ENCODE data around the gene ADAM30.

ADAM30 gene

GRCh38 chr1:119909890-119910596, 13.7 kb upstream of the ADAM30 start:
- no peak overlapping the region for H3K4me3 ChIP-seq (ENCODE audit: low read depth, low read length)
- DNase-seq (ENCODE audit: low read depth), result no peak
- TF ChIP-seq, protein P1, sequence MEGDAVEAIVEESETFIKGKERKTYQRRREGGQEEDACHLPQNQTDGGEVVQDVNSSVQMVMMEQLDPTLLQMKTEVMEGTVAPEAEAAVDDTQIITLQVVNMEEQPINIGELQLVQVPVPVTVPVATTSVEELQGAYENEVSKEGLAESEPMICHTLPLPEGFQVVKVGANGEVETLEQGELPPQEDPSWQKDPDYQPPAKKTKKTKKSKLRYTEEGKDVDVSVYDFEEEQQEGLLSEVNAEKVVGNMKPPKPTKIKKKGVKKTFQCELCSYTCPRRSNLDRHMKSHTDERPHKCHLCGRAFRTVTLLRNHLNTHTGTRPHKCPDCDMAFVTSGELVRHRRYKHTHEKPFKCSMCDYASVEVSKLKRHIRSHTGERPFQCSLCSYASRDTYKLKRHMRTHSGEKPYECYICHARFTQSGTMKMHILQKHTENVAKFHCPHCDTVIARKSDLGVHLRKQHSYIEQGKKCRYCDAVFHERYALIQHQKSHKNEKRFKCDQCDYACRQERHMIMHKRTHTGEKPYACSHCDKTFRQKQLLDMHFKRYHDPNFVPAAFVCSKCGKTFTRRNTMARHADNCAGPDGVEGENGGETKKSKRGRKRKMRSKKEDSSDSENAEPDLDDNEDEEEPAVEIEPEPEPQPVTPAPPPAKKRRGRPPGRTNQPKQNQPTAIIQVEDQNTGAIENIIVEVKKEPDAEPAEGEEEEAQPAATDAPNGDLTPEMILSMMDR (IDR thresholded peaks at IDR 0.05; ENCODE audit: control insufficient read depth, extremely low read depth, insufficient read depth), result no peak

GRCh38 chr1:119908661-119909060, 12.3 kb upstream of the ADAM30 start:
- TF ChIP-seq, protein P1 (IDR thresholded peaks at IDR 0.05; ENCODE audit: control insufficient read depth, extremely low read depth, insufficient read depth), result no peak
- no peak overlapping the region for H3K4me3 ChIP-seq (ENCODE audit: low read depth, low read length)
- no peak for DNase-seq (ENCODE audit: low read depth)

DNA sequence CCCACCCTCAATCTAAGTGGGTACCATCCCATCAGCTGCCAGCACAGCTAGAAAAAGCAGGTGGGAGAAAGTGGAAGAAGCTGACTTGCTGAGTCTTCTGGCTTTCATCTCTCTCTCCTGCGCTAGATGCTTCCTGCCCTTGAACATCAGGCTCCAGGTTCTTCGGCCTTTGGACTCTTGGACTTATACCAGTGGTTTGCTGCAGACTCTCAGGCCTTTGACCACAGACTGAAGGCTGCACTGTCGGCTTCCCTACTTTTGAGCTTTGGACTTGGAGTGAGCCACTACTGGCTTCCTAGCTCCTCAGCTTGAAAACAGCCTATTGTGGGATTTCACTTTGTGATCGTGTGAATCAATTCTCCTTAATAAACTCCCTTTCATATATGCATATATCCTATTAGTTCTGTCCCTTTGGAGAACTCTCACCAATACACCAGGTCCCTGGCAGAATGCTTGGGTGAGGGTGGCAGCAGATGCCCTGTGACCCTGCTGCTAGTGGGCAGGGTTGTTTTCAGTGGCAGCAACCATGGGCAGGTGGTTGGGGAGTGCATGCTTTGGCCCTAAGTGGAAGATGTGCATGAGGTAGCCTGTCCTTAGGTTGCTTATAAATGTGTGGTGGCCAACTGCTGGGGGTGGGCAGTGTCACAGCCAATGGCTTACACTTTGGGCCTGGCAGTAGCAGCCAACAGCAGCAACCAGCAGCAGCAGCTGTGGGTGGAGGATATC, 10.8 kb upstream of the ADAM30 start:
- no peak for DNase-seq (ENCODE audit: low read depth)
- TF ChIP-seq, protein P1 (IDR thresholded peaks at IDR 0.05; ENCODE audit: control insufficient read depth, extremely low read depth, insufficient read depth), result no peak
- H3K4me3 ChIP-seq (ENCODE audit: low read depth, low read length), result no peak overlapping the region

DNA sequence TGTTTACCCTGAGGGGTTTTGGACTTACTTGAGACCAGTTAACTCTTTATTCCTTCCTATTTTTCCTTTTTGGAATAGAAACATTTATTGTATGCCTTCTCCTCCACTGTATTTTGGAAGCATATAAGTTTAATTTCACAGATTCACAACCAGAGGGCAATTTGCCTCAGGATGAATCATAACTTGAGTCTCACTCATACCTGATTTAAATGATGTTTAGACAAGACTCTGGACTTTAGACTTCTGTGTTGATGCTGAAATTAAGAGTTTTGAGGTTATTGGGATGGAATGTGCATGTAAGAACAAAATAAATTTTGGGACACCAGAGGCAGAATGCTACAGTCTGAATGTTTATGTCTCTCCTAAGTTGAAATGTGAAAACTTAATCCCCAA, 7.1 kb upstream of the ADAM30 start:
- no peak overlapping the region for H3K4me3 ChIP-seq (ENCODE audit: low read depth, low read length)
- TF ChIP-seq, protein P1 (IDR thresholded peaks at IDR 0.05; ENCODE audit: control insufficient read depth, extremely low read depth, insufficient read depth), result no peak
- DNase-seq (ENCODE audit: low read depth), result no peak

DNA sequence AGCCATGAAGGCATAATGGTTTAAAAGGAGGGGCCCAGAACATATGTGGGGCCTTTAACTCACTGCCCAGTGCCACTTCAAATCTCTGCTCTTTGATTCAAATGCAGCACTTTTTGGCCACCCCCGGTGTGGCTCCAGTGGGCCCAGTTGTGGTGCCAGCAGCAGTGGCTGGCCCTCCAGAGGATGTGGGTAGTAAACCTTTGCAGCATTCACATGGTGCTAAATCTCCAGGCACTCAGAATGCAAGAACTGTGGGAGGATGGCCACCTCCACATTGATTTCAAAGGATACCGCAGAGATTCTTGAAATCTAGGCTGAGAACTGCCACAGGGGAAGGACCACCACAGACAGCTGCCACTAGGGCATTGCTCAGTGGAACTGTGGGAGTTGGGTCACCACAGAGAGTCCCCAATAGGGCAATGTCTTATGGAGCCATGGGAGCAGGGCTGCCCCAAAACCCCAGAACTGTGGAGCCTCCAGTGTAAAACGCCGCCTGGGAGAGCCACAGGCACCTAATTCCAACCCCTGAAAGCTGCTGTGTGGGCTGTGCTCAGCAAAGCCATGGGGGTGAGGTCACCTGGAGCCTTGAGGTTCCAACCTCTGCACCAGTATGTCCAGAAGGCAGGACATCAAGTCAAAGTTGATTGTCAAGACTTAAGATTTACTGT, 6.6 kb upstream of the ADAM30 start:
- TF ChIP-seq, protein P1 (IDR thresholded peaks at IDR 0.05; ENCODE audit: control insufficient read depth, extremely low read depth, insufficient read depth), result no peak
- no peak overlapping the region for H3K4me3 ChIP-seq (ENCODE audit: low read depth, low read length)
- no peak for DNase-seq (ENCODE audit: low read depth)

- TF ChIP-seq, protein P1 (IDR thresholded peaks at IDR 0.05; ENCODE audit: control insufficient read depth, extremely low read depth, insufficient read depth), result no peak
- H3K4me3 ChIP-seq (ENCODE audit: low read depth, low read length), result no peak overlapping the region
- DNase-seq (ENCODE audit: low read depth), result no peak
Observed at GRCh38 chr1:119898981-119899720, 2.8 kb upstream of the ADAM30 start.
